ENCODE measurements around the gene HTRA1.

HTRA1 gene

GRCh38 chr10:122475100-122475499 lies 13.7 kb downstream of the HTRA1 start:
- DNase-seq, result no peak

- no peak for DNase-seq
Measured at GRCh38 chr10:122475591-122476332, 14.4 kb downstream of the HTRA1 start.

- no peak for DNase-seq
Measured at GRCh38 chr10:122476333-122476695, 15.0 kb downstream of the HTRA1 start.

- no peak for DNase-seq
Measured at GRCh38 chr10:122477436-122477835, 16.1 kb downstream of the HTRA1 start.

- DNase-seq, result no peak
Measured at GRCh38 chr10:122478971-122479370, 17.6 kb downstream of the HTRA1 start.

- no peak for DNase-seq
Measured at GRCh38 chr10:122480146-122480833, 18.9 kb downstream of the HTRA1 start.

GRCh38 chr10:122481296-122482056 lies 20.1 kb downstream of the HTRA1 start:
- no peak for DNase-seq

- DNase-seq, result no peak
Measured at GRCh38 chr10:122484276-122485060, 23.1 kb downstream of the HTRA1 start.

GRCh38 chr10:122485670-122486069 lies 24.3 kb downstream of the HTRA1 start:
- DNase-seq, result no peak

- DNase-seq, result no peak
Measured at GRCh38 chr10:122486406-122487080, 25.2 kb downstream of the HTRA1 start.

- no peak for DNase-seq
Measured at GRCh38 chr10:122487174-122487765, 25.9 kb downstream of the HTRA1 start.

- DNase-seq, result peak; percentile 73
Measured at GRCh38 chr10:122490268-122490667, 28.9 kb downstream of the HTRA1 start.

GRCh38 chr10:122490786-122491680 lies 29.7 kb downstream of the HTRA1 start:
- DNase-seq, result no peak

- no peak for DNase-seq
Measured at GRCh38 chr10:122492006-122492405, 30.7 kb downstream of the HTRA1 start.

GRCh38 chr10:122492999-122493481 lies 31.7 kb downstream of the HTRA1 start:
- peak; percentile 73 for DNase-seq

GRCh38 chr10:122493761-122494160 lies 32.4 kb downstream of the HTRA1 start:
- DNase-seq, result no peak

- no peak for DNase-seq
Measured at GRCh38 chr10:122494173-122494820, 32.9 kb downstream of the HTRA1 start.

GRCh38 chr10:122494833-122495232 lies 33.5 kb downstream of the HTRA1 start:
- peak; percentile 91 for DNase-seq

GRCh38 chr10:122495406-122496340 lies 34.3 kb downstream of the HTRA1 start:
- peak; percentile 93 for DNase-seq
